Stimulated activated CD4-positive, alpha-beta T cell treated with anti-CD3 and anti-CD28 coated beads, Interleukin-4, amount 100 ng/mL, for 48 hours (primary cell): ENCODE results near the gene NIN.

Experiments used
- DNase-seq, 2 donors: peaks; one replicate each; pipeline ENCODE4 v3.0.0-alpha.2; 2020; ENCODE audit warnings: low read depth in 2 of 2

NIN gene

DNA sequence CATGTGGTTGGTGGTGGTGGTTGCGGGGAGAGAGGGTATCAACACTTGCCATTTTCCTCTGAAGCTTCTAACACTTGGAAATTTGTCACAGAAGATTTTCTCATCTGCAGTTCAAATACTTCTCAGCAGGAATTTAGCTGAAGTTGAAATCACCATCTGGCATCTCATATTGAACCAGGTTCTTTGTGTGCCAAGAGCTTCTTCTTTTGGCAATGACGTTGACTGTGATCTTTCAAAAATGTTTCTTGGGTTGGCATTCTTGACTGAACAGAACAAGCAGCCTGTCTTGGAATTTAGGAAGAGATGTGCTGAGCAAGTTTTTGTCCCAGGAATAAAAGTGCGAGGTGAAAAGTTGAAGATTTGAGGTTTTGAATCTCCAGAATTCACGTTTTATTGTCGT lies 8.7 kb upstream of the NIN start:
- no peak for DNase-seq

DNA sequence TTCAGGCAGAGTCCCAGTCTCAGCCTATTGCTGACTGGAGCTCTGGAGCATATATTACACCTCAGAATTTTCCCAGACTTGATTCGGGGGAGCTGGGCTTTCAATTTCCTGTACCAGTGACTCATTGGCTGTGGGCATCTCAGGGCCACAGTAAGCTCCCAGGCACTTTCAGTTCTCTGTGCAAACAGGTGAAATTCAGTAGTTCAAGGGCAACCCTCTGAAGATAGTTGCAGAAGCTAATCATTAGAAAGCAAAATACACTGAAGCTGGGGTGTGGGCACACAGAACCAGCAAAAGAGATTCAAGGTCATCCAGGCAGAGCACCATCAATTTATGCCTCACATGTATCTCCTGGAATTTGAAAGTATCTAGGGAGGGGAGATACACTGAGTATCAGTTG lies 8.1 kb upstream of the NIN start:
- DNase-seq, result no peak

DNA sequence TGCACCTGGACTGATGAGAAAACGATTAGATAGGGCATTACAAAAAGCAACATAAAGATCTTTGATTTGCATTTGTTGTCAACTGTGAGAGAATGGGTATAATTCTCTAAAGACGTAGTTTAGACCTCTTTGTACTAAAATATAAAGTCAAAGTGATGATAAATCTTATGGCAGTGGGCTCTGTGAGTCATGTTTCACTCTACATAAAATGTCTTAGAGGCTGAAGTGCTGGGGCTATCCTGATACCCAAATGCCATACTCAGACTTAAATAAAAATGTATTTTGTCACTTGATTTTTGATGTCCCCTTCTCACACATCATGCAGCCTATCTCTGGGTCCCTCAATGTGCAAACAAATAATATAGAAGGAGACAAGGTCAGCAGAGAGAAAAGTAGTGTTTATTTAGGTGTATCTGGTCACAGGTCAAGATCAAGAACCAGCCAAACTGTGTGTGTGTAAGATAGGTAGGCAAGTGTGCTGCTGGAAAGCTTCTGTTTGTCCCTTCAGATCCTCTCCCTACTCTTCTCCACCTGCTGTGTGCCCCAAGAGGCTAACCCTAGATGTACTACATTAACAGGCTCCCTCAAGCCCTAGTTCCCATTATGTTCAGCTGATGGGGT lies 7.0 kb upstream of the NIN start:
- no peak for DNase-seq

DNA sequence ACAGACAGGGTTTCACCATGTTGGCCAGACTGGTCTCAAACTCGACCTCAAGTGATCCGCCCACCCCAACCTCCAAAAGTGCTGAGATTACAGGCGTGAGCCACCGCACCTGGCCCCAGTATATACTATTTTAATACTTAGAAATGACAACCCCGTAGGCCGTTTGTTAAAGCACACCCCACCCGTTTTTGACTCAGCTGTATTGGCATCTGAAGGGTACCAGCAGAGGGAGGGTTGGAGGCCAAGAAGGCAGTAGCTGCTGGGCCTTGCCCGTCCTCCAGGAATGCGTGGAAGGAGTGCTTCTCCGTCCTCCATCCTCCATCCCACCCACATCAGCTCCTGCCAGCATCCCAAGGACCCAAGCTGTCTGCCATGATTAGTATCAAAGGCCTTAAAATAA lies 6.3 kb upstream of the NIN start:
- no peak for DNase-seq

DNA sequence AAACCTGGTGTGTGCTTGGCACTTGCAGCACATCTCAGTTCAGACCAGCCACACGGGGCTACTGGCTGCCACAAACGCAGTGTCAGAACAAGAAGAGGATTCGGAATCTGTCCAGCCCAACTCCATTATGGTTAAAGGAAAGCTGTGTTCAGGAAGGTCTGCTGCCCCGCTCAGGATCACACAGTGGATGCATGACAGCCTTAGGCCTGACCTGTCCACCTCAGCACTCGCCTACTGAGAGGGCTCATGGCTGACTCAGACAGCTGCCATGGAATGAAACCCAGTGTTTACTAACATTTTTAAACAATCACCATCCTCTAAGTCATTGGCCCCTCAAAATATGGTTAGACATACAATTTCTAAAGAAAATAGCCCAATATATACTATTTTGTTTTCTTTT lies 5.6 kb upstream of the NIN start:
- DNase-seq, result no peak

DNA sequence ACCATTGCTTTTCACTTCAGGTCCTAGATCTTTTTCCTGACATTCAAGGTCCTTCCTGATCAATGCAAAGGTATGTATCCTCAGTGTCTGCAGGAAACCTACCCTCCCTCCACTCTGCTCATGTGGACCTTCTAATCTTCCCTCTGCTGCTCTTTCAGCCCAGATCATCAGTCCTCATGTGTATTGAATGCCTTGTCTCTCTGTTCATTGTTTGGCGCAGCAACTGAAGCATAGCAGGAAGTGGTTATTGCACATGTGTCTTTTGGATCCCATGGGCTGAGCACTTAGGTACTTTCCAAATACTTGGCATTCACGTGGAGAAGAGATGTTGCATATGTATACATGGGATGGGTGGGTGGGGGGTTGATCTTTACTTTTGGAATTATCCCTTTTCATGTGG lies 4.3 kb upstream of the NIN start:
- DNase-seq, result no peak

DNA sequence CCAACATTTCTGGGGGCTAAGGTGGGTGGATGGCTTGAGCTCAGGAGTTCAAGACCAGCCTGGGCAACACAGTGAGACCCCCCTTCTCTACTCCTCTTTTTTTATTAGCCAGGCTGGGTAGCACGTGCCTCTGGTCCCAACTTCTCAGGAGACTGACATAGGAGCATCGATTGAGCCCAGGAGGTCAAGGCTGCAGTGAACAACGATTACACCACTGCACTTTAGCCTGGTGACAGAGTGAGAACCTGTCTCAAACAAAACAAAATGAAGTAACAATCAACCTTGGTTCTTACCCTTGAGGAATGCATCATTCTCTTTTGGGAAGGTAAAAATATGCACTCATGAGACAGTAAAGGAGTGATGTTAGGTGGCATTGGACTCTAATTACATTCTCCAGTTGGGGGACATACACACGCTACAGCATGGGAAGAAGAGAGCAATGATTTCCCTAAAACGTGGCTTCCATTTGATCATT lies 3.9 kb upstream of the NIN start:
- no peak for DNase-seq

DNA sequence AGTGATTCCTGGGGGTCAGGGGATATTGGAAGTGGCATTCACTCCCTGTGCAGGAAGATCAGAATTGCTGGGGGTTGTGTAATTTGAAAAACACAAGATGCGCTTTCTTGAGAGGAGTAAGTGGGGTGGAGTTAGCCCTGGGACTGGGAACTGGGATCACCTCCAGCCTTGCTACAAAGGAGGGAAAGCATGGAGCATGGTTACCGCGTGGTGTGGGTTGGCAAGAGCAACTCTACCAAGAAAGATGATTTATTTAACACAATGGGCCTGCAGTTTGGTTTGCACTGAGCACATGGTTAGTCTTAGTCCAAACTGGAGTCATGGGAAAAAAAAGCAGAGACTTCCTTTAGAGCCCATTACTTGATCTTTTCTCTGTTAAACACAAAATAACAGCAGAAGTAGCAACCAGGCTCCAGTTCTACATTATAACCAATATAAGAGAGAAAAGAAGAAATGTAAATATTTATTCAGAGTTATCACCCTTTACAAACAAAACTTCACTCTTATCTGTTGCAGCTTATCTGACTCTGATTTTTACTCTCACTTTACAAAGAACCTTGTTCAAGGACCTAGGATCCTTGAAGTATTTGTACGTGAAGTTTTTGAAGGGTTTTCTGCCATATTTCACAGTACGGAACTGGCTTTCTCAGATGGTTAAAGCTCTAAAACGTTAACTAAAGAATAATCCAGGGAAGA lies 2.1 kb upstream of the NIN start:
- no peak for DNase-seq

DNA sequence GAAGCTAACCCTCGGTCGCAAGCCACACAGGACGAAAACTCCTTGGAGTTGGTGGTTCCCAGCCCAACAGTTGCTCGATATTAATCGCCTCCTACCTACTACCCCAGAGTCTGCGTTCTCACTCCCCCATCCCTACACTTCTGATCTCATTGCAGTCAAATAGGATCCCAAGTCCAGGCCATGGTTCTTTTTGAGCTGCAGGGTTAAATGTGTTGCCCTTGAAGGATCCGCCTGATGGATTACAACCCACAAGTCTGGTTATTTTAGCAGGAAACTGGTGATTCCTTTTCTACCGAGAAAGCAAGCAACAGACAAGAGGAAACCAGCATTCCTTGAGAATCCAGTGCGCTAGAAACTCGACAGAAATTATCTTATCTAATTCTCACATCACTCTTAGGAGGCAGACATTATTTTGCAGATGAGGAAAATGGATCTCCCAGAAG lies 785 bp upstream of the NIN start:
- DNase-seq, result no peak

DNA sequence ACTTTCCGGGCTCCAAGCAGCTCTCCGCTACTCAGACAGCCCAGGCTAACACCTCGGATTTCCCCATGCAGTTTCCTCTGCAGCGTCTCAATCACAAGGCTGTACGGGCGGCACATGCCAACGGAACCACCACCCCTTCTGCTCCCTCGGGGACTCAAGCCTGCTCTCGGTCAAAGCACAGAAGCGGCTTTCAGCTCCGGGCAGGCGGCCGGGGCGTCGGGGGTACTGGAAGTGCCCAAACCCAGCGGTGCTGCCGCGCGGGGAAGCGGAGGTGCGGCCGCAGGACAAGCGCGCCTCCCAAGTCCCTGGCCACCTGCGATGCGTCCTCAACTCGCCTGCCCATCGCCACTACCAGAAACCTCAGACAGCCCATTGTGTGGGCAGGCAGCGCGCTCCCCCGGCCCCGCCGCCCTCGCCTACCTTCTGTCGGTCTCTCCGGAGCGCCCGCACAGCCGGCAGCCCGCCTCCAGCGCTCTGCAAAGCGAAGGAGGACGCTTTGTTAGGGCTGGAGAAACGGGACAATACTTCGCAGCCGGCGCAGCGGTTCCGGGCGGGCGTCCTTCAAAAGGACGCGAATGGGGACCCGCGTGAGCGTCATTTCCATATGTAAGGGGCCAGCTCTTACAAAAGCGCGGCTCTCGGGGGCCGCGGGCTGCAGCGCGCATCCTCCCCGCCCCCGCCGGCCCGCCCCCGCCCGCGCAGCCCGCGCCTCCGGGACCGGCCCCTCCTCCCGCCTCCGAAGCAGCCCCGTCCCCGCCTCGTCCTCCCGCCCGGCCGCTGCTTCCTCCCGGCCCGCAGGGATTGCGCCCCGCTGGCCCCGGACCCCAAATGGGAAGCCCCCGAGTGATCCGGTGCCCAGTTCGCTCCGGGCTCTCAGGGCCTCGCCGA lies 674 bp downstream of the NIN start:
- peak; percentile 35 to 53 for DNase-seq

DNA sequence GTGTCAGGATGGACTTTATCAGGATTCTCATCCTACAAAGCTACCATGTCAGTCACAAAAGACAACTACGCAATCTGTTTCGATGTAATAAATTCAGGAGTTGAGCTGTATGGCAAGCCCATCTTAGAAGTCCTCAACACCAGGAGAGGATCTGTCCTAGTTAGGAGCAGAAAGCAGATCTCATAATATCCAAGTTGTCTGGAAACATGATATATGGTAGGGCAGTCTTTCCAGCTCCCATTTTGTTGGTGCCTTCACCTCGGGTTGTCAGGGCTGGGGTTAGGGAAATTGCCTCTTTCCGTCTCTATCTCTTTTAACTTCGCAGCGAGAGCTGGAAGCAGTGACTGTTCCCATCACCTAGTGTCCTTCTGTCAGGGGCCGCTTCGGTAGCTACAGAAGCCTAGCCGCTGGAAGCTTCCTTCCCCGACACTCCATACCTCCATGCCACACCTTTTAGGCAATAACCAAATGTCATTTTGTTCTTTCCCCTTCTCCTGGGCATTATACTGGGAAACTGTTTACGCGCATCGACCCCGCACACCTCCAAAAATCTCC lies 1.4 kb downstream of the NIN start:
- no peak for DNase-seq

DNA sequence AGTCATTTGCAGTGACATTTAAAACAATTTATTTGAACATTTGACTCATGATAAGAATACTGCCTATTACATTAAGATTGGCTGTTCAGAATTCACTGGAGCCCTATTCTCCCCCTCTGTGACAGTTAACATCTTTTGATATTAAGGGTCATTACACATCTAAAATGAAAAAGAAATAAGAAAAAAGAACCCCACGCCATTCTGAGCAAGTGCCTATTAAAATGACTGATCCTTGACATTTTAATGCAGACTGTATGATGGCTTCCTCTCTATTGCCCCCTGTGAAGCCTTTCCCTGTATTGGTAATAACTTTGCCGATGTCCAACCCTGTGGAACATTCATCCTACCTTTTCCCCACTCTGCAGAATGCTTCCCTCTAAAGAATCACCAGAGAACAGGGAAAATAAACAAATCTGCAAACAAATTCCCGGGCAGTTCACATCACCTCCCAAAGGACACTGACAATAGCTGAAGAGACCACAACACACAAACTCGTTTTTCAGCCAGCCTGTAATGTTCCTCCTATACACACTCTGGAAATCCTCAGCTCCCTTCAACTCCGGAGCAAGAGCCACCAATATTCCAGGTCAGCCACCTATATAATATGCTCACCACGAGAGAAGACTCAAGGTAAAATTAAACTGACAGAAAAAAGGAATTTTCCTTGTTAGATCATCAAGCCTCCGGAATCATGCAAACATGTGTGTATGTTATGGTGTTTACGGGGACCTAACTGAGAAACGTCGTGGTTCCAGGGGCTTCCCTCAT lies 2.1 kb downstream of the NIN start:
- no peak for DNase-seq

DNA sequence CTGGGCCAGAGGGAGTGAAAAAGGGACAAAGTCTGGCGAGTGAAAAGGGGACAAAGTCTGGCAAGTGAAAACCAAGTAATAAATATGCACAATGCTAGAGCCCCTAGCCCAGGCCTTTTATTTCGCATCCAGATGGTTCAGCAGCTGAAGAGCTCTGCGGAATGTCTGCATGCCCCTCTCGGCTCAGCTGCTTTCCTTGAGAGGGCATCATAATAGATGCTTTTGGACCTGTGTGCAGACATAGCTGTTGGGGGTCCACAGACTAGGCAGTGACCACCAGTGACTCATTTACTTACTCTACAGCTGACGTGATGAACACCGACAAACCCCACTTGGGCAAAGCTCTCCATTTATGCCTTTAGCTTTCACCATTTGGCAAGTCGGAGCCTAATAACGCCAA lies 4.3 kb downstream of the NIN start:
- DNase-seq, result no peak

DNA sequence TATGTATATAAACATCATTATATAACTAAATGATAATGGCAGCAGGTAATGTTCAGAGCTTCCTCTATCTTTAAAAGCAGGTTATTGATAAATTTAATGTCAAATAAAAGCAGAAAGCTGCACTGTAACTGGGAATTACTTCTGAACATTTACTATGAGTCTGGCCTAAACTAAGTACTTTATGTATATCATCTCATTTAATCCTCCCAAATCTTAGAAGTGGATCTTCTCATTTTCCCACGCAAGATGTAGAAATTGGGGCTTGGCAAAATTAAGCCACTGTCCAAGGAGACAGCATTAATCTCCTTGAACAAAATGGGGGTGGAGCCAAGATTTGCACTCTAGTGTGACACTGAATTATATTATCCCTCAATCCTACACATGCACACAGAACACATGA lies 5.7 kb downstream of the NIN start:
- DNase-seq, result no peak

DNA sequence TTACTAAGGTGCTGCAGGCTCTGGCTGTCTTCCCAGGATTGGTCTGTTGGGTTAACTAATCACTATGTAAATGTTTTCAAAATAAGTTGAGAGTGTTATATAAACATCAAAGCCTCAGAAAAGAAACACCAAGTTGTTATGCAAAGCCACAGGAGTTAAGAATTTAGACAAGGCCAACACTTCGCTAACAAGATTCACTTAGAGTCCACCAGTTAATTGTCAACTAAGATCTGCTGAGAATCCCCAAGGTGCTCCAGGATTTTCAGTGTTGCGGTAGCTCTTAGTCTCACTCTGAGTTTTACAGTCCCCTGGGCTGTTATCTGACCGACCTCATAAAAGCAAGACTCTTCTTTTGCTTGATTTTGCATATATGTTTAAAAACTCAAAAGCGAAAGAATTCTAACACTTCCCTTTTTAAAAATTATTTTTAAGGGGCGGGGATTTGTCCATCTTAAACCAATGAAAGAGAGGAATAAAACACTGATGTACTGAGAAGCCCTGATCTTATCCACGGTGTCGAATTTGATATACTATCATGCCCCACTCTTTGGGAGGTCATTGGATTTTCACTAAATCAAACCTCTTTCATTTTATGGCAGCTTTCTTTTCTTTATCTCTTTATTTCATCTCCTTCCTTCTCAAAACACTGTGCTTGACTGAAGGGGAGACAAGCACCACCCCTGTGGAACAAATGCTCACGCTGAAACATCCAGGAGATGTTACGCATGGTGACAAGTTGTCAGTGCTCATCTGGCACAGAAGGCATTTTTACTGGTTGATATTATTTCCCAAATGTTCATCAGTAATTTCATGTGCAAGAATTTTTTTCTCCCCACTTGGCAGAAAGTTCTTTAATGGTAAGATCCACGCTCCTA lies 7.0 kb downstream of the NIN start:
- DNase-seq, result no peak

DNA sequence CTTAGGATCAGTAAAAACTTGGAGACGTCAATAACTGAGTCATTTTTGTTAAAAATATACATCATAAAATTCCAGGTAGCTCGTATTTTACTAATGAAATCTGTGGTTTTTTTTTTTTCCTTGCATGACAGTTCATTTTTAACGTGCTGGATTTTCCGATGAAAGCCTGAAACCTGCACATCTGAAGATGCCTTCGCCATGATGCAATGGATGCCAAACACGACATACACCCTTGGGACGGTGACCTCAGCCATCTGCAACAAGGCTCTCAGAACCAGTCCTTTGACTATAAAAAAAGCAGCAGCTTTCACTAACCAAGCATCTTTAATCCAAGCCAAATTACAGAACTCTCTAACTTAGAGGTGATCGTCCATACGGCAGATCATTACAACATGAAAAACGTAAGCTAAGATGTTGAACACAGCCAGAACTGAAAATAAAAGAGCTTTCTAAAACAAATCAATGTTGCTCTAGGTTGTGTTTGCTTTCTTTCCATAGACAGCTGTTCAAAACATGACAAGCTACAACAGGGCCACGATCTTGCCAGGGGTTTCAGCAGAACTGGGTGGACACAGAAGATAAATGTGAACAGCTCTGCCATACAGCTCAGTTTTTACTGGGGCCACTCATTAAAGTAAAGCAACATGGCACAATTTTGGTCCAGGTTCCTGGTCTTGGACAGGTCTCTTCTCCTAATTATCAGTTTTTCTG lies 7.8 kb downstream of the NIN start:
- no peak for DNase-seq

DNA sequence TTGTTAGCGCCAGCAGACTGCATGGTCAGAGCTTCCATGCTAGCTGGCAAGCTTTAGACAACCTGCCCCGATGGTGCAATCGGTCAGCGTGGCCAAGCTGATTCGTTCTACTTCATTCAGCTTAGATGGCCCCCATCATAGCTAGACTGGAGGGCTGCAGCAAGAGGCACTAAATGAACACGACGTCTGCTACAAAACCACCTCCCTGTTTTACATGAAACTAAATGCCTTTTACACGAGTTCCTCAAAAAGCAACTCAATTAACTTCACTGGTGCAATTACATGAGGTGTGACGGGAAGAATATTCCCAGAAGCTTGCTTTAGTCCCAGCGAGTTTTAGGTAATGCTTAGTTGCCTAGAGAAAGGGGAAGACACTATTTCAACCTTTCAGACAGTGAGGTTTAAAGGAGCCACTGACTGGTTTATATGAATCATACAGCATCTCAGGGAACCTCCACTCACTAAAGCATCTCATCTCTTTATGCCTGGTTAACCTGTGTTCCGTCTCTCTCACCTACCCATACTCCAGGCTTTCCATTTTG lies 8.4 kb downstream of the NIN start:
- DNase-seq, result no peak

DNA sequence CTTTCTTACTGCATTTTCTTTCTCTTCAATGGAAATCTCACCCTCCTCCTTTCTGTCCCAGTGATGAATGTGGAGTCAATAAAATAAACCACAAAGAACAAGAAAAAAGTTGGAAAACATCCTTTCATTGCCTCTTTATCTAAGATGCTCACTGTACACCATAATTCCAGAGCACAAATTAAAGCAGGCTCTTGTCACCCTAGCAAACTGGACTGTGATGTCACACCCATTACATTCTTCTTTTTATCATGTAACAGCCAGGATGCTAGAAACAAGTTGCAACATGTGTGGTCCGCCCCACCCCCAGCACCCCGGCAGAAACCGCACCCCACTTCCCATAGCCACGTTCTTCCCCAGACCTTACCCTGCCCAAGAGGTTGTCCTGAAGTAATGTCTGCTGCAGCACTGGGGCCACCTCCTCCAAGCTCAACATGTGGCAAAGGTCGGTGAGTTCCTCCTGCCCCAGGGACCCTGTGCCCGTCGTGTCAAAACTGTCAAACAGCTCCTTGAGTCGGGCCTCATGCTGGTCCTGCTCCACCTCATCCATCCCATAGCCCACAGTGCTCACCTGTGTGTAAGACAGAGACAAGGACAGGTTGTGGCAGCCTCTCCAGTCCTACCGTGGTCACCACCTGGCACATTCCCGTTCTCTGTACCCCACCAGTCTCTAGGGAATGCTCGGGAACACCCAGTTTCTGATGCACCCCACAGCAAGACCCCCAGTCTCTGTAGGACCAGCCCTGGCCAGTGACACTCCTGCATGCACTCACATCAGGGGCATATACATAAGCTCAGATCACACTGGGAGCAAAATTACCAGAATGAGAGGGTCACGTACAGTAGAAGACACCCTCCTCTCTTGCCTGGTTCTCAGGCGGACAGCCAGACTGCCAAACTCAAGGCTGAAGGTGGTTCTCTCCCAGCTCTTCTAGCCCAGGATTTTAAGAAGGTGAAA lies 9.2 kb downstream of the NIN start:
- DNase-seq, result no peak
